TTC549 (cell line): ENCODE measurements around the gene CARF.
A peak's percentile ranks its signal among the peaks of the same experiment; 100 is the strongest.
"Not testable (repeated sequence)": the region's sequence is repeated elsewhere in the genome, so short reads cannot be mapped to it uniquely, and the experiment has no call there.

Experiments used
- FAIRE-seq: peaks from 2 replicates; lab custom pipeline; 2012; peaks lifted over from hg19 to GRCh38; lab: Jason Lieb, UNC

CARF gene

GRCh38 chr2:202911512-202912341, at the start of gene CARF, which contains the start of gene WDR12:
TSS of gene CARF (plus strand) at chr2:202912275. CDS start at chr2:202941903, 29,628 bp downstream.
TSS of gene WDR12 (minus strand) at chr2:202911673. CDS start at chr2:202911476, 197 bp downstream.
- peak; percentile 55 for FAIRE-seq

GRCh38 chr2:202870431-202871299, 41.4 kb upstream of the CARF start:
- no peak for FAIRE-seq

GRCh38 chr2:202871300-202872141, 40.6 kb upstream of the CARF start, which contains the start of gene ICA1L:
TSS of gene ICA1L (minus strand) at chr2:202871766. CDS start at chr2:202829009, 42,757 bp downstream.
- FAIRE-seq, result no peak

GRCh38 chr2:202877699-202878098, 34.4 kb upstream of the CARF start:
- FAIRE-seq, result no peak

GRCh38 chr2:202881570-202881969, 30.5 kb upstream of the CARF start:
- FAIRE-seq, result no peak

- FAIRE-seq, result no peak
These were observed 27.9 kb upstream of the CARF start for GRCh38 chr2:202883987-202884675.

- FAIRE-seq, result no peak
These were observed 26.9 kb upstream of the CARF start for GRCh38 chr2:202885190-202885589.

GRCh38 chr2:202905507-202905906, 6.6 kb upstream of the CARF start:
- not testable (repeated sequence) for FAIRE-seq

- FAIRE-seq, result no peak
These were observed 3.9 kb upstream of the CARF start for GRCh38 chr2:202908186-202908585.

- FAIRE-seq, result no peak
These were observed 2.5 kb upstream of the CARF start for GRCh38 chr2:202909394-202910192.

GRCh38 chr2:202910250-202910649, 1.8 kb upstream of the CARF start:
- not testable (repeated sequence) for FAIRE-seq

- FAIRE-seq, result no peak
These were observed 1.4 kb upstream of the CARF start for GRCh38 chr2:202910698-202911097.

- FAIRE-seq, result no peak
These were observed 918 bp upstream of the CARF start for GRCh38 chr2:202911203-202911511.

- FAIRE-seq, result not testable (repeated sequence)
These were observed 497 bp downstream of the CARF start for GRCh38 chr2:202912342-202913201.

GRCh38 chr2:202918860-202919259, 6.8 kb downstream of the CARF start:
- FAIRE-seq, result no peak

- no peak for FAIRE-seq
These were observed 20.5 kb downstream of the CARF start for GRCh38 chr2:202932425-202933138.

GRCh38 chr2:202933139-202933510, 21.1 kb downstream of the CARF start:
- no peak for FAIRE-seq

- no peak for FAIRE-seq
These were observed 21.9 kb downstream of the CARF start for GRCh38 chr2:202933958-202934357.

- no peak for FAIRE-seq
These were observed 22.4 kb downstream of the CARF start for GRCh38 chr2:202934456-202934855.
